IMR-90 (cell line): ENCODE data around the gene IFNA1. TPM values are rescaled to one million over a fixed set of nuclear protein-coding genes. Genes with fewer than 3 reads are reported as not detected.

Experiments used
- polyA plus RNA-seq, 3 experiments: library from polyadenylated mRNA; depleted of rRNA; stranded (reverse); fragments of >200 nt; gene quantifications; 2 replicates each; pipeline ENCODE4 v1.2.3, GENCODE V29; 2012; ENCODE audit warnings: low replicate concordance in 1 of 3
- total RNA-seq: library from RNA; depleted of rRNA; stranded (reverse); fragments of >200 nt; gene quantifications from 2 replicates; pipeline ENCODE4 v1.2.3, GENCODE V29; 2012; rRNA removed

The IFNA1 gene
- total and polyA plus RNA-seq, 2 of the 4 experiments (the other 2 are of a cell fraction): not detected

Other genes with a start within 250 kb of the IFNA1 start
- gene IFNA7, start 238.2 kb upstream of the IFNA1 start, total RNA-seq: not detected in 2 replicates
- gene IFNA7, start 238.2 kb upstream of the IFNA1 start, polyA plus RNA-seq (2012; rRNA removed): not detected in 2 replicates
- gene IFNA10, start 233.3 kb upstream of the IFNA1 start, total RNA-seq: not detected in 2 replicates
- not detected in 2 replicates for gene IFNA10, start 233.3 kb upstream of the IFNA1 start, polyA plus RNA-seq (2012; rRNA removed)
- not detected in 2 replicates for gene IFNA16, start 223.1 kb upstream of the IFNA1 start, total RNA-seq
- gene IFNA16, start 223.1 kb upstream of the IFNA1 start, polyA plus RNA-seq (2012; rRNA removed): not detected in 2 replicates
- gene IFNA17, start 212.2 kb upstream of the IFNA1 start, total RNA-seq: not detected in 2 replicates
- not detected in 2 replicates for gene IFNA17, start 212.2 kb upstream of the IFNA1 start, polyA plus RNA-seq (2012; rRNA removed)
- not detected in 2 replicates for gene IFNA14, start 200.4 kb upstream of the IFNA1 start, total RNA-seq
- not detected in 2 replicates for gene IFNA14, start 200.4 kb upstream of the IFNA1 start, polyA plus RNA-seq (2012; rRNA removed)
- not detected in 2 replicates for gene IFNA5, start 135.1 kb upstream of the IFNA1 start, total RNA-seq
- gene IFNA5, start 135.1 kb upstream of the IFNA1 start, polyA plus RNA-seq (2012; rRNA removed): not detected in 2 replicates
- gene KLHL9, start 105.0 kb upstream of the IFNA1 start, total RNA-seq: 46.4 and 68.6 TPM in 2 replicates
- 10.2 and 12.9 TPM in 2 replicates for gene KLHL9, start 105.0 kb upstream of the IFNA1 start, polyA plus RNA-seq (2012; rRNA removed)
- gene IFNA6, start 89.6 kb upstream of the IFNA1 start, total RNA-seq: not detected in 2 replicates
- gene IFNA6, start 89.6 kb upstream of the IFNA1 start, polyA plus RNA-seq (2012; rRNA removed): not detected in 2 replicates
- not detected in 2 replicates for gene IFNA13, start 72.4 kb upstream of the IFNA1 start, total RNA-seq
- not detected in 2 replicates for gene IFNA13, start 72.4 kb upstream of the IFNA1 start, polyA plus RNA-seq (2012; rRNA removed)
- gene IFNA2, start 55.0 kb upstream of the IFNA1 start, total RNA-seq: not detected in 2 replicates
- gene IFNA2, start 55.0 kb upstream of the IFNA1 start, polyA plus RNA-seq (2012; rRNA removed): not detected in 2 replicates
- gene IFNA8, start 31.3 kb upstream of the IFNA1 start, total RNA-seq: not detected in 2 replicates
- gene IFNA8, start 31.3 kb upstream of the IFNA1 start, polyA plus RNA-seq (2012; rRNA removed): not detected in 2 replicates
- gene IFNE, start 41.9 kb downstream of the IFNA1 start, total RNA-seq: 1.8 and 1.9 TPM in 2 replicates
- 0.96 and 1.4 TPM in 2 replicates for gene IFNE, start 41.9 kb downstream of the IFNA1 start, polyA plus RNA-seq (2012; rRNA removed)